Measurements from ENCODE around the gene EIF5B.
"Not testable (repeated sequence)": the region's sequence is repeated elsewhere in the genome, so short reads cannot be mapped to it uniquely, and the experiment has no call there.

Gene EIF5B

GRCh38 chr2:99337113-99338028 is at the start of gene EIF5B:
TSS of gene EIF5B (plus strand) at chr2:99337389. CDS start at chr2:99337555, 166 bp downstream.
- DNase-seq (ENCODE audit: low spot score), result peak; percentile 97

GRCh38 chr2:99297994-99298393 is 39.2 kb upstream of the EIF5B start:
- DNase-seq (ENCODE audit: low spot score), result peak; percentile 13

- DNase-seq (ENCODE audit: low spot score), result no peak
Measured at GRCh38 chr2:99299580-99299979, 37.6 kb upstream of the EIF5B start.

GRCh38 chr2:99301097-99301496 is 36.1 kb upstream of the EIF5B start, which contains the start of gene LYG1:
TSS of gene LYG1 (minus strand) at chr2:99301197. CDS start at chr2:99295670, 5,527 bp downstream.
- DNase-seq (ENCODE audit: low spot score), result not testable (repeated sequence)

- no peak for DNase-seq (ENCODE audit: low spot score)
Measured at GRCh38 chr2:99317161-99317872, 19.9 kb upstream of the EIF5B start.

- DNase-seq (ENCODE audit: low spot score), result not testable (repeated sequence)
Measured at GRCh38 chr2:99317873-99318200, 19.4 kb upstream of the EIF5B start.

- no peak for DNase-seq (ENCODE audit: low spot score)
Measured at GRCh38 chr2:99325384-99325783, 11.8 kb upstream of the EIF5B start.

- DNase-seq (ENCODE audit: low spot score), result peak; percentile 99
Measured at GRCh38 chr2:99335911-99336803, 1.0 kb upstream of the EIF5B start, which contains the start of gene TXNDC9. TSS of gene TXNDC9 (minus strand) at chr2:99336333. CDS start at chr2:99333210, 3,123 bp downstream.

GRCh38 chr2:99336804-99337112 is 431 bp upstream of the EIF5B start:
- no peak for DNase-seq (ENCODE audit: low spot score)

GRCh38 chr2:99338029-99338585 is 918 bp downstream of the EIF5B start:
- DNase-seq (ENCODE audit: low spot score), result no peak

GRCh38 chr2:99340669-99341236 is 3.6 kb downstream of the EIF5B start:
- DNase-seq (ENCODE audit: low spot score), result no peak

GRCh38 chr2:99342536-99342935 is 5.3 kb downstream of the EIF5B start:
- no peak for DNase-seq (ENCODE audit: low spot score)

GRCh38 chr2:99345446-99345845 is 8.3 kb downstream of the EIF5B start:
- not testable (repeated sequence) for DNase-seq (ENCODE audit: low spot score)

GRCh38 chr2:99346218-99346617 is 9.0 kb downstream of the EIF5B start:
- no peak for DNase-seq (ENCODE audit: low spot score)

GRCh38 chr2:99348173-99348572 is 11.0 kb downstream of the EIF5B start:
- no peak for DNase-seq (ENCODE audit: low spot score)

GRCh38 chr2:99350194-99350593 is 13.0 kb downstream of the EIF5B start:
- no peak for DNase-seq (ENCODE audit: low spot score)

- DNase-seq (ENCODE audit: low spot score), result peak; percentile 47
Measured at GRCh38 chr2:99354070-99354469, 16.9 kb downstream of the EIF5B start.

- not testable (repeated sequence) for DNase-seq (ENCODE audit: low spot score)
Measured at GRCh38 chr2:99354825-99355224, 17.6 kb downstream of the EIF5B start.

GRCh38 chr2:99356853-99357252 is 19.7 kb downstream of the EIF5B start:
- no peak for DNase-seq (ENCODE audit: low spot score)

- no peak for DNase-seq (ENCODE audit: low spot score)
Measured at GRCh38 chr2:99365661-99366060, 28.5 kb downstream of the EIF5B start.

- DNase-seq (ENCODE audit: low spot score), result not testable (repeated sequence)
Measured at GRCh38 chr2:99368854-99369253, 31.7 kb downstream of the EIF5B start.

Measured in AG08395 (cell line).